GM23338 (cell line): ENCODE data around the gene KRT32. TPM values are rescaled to one million over a fixed set of nuclear protein-coding genes. Genes with fewer than 3 reads are reported as not detected.

Experiments
- ATAC-seq: fragments of 200-7000 bp; cut with Tn5 transposase; 3 replicates; pipeline ENCODE4 v1.9.1; 2020
- DNase-seq: peaks from one replicate; pipeline ENCODE4 v3.0.0-alpha.2; 2015; ENCODE audit warnings: low spot score
- H2AFZ ChIP-seq: fragments of 200-600 bp; sonication (generic); 2 replicates; pipeline ENCODE4 v1.8.0; 2016; ENCODE audit warnings: antibody characterized with exemption, mild to moderate bottlenecking, moderate library complexity
- H3F3A ChIP-seq: fragments of 200-600 bp; sonication (generic); replicated peaks from 2 replicates; pipeline ENCODE4 v1.8.0; 2017; ENCODE audit warnings: antibody characterized with exemption, mixed run types, low read depth
- H3K27ac ChIP-seq: fragments of 200-600 bp; sonication (generic); 2 replicates; pipeline ENCODE4 v1.6.1; 2016; ENCODE audit warnings: low read depth
- H3K27me3 ChIP-seq: fragments of 200-600 bp; sonication (generic); 2 replicates; pipeline ENCODE4 v1.8.0; 2016; ENCODE audit warnings: mild to moderate bottlenecking, mixed run types, moderate library complexity; ENCODE audit not compliant: insufficient read depth
- H3K36me3 ChIP-seq: fragments of 200-600 bp; sonication (generic); 2 replicates; pipeline ENCODE4 v1.8.0; 2016; ENCODE audit warnings: mild to moderate bottlenecking; ENCODE audit not compliant: insufficient read depth
- H3K4me1 ChIP-seq: fragments of 200-600 bp; sonication (generic); 2 replicates; pipeline ENCODE4 v1.8.0; 2016; ENCODE audit warnings: mild to moderate bottlenecking, moderate library complexity; ENCODE audit not compliant: insufficient read depth
- H3K4me2 ChIP-seq: fragments of 200-600 bp; sonication (generic); 2 replicates; pipeline ENCODE4 v1.7.1; 2017; ENCODE audit warnings: mixed run types
- H3K4me3 ChIP-seq: fragments of 200-600 bp; sonication (generic); 2 replicates; pipeline ENCODE4 v1.6.1; 2016; ENCODE audit warnings: mixed run types
- H3K79me2 ChIP-seq: fragments of 200-600 bp; sonication (generic); replicated peaks from 2 replicates; pipeline ENCODE4 v1.8.0; 2017; ENCODE audit warnings: mild to moderate bottlenecking; ENCODE audit not compliant: insufficient read depth
- H3K9me2 ChIP-seq: fragments of 200-600 bp; sonication (generic); 2 replicates; pipeline ENCODE4 v1.8.0; 2017; ENCODE audit not compliant: insufficient read depth
- H4K20me1 ChIP-seq: fragments of 200-600 bp; sonication (generic); replicated peaks from 2 replicates; pipeline ENCODE4 v1.8.0; 2017; ENCODE audit warnings: mild to moderate bottlenecking; ENCODE audit not compliant: insufficient read depth
- H3K27ac Mint-ChIP-seq: 2 replicates; pipeline ENCODE4 v1.8.0; 2020; ENCODE audit warnings: inconsistent platforms, mild to moderate bottlenecking, moderate library complexity, mixed read lengths
- H3K27me3 Mint-ChIP-seq: 3 replicates; pipeline ENCODE4 v1.8.0; 2022; ENCODE audit warnings: low read depth, mild to moderate bottlenecking, moderate library complexity, mixed read lengths, inconsistent platforms; ENCODE audit not compliant: insufficient read depth, poor library complexity
- H3K36me3 Mint-ChIP-seq: 3 replicates; pipeline ENCODE4 v1.8.0; 2021; ENCODE audit warnings: low read depth, mild to moderate bottlenecking, inconsistent platforms, moderate library complexity, mixed read lengths
- H3K4me1 Mint-ChIP-seq: 3 replicates; pipeline ENCODE4 v1.8.0; 2020; ENCODE audit warnings: mild to moderate bottlenecking, inconsistent platforms, mixed read lengths
- H3K4me3 Mint-ChIP-seq: 3 replicates; pipeline ENCODE4 v1.8.0; 2021; ENCODE audit warnings: moderate library complexity, mild to moderate bottlenecking, inconsistent platforms, mixed read lengths
- H3K9me3 Mint-ChIP-seq: 3 replicates; pipeline ENCODE4 v1.8.0; 2020; ENCODE audit warnings: moderate library complexity, mild to moderate bottlenecking, inconsistent platforms, mixed read lengths
- CREB1 ChIP-seq: fragments of 250-450 bp; sonication (Bioruptor Pico); IDR thresholded peaks from 2 replicates; pipeline ENCODE4 v1.5.0; 2020; ENCODE audit warnings: low read depth, mild to moderate bottlenecking, moderate library complexity
- ETS1 ChIP-seq: IDR thresholded peaks from 2 replicates; pipeline ENCODE4 v1.6.1; 2016; ENCODE audit warnings: antibody characterized with exemption
- EZH2 ChIP-seq: fragments of 200-600 bp; sonication (generic); IDR thresholded peaks from one replicate; pipeline ENCODE4 v1.8.0; 2017; ENCODE audit warnings: antibody characterized with exemption, mild to moderate bottlenecking, low read depth; ENCODE audit not compliant: unreplicated experiment
- EZH2phosphoT487 ChIP-seq: fragments of 200-600 bp; sonication (generic); IDR thresholded peaks from one replicate; pipeline ENCODE4 v1.8.1; 2018; ENCODE audit warnings: antibody characterized with exemption; ENCODE audit not compliant: unreplicated experiment
- JUNB ChIP-seq: IDR thresholded peaks from one replicate; pipeline ENCODE4 v1.6.1; 2016; ENCODE audit warnings: antibody characterized with exemption; ENCODE audit not compliant: unreplicated experiment
- POLR2AphosphoS5 ChIP-seq: IDR thresholded peaks from 2 replicates; pipeline ENCODE4 v1.6.1; 2016; ENCODE audit warnings: antibody characterized with exemption, low read depth
- STAT1 ChIP-seq: IDR thresholded peaks from one replicate; pipeline ENCODE4 v1.6.1; 2016; ENCODE audit warnings: antibody characterized with exemption; ENCODE audit not compliant: unreplicated experiment
- ZNF114 ChIP-seq: fragments of 250-450 bp; sonication (Bioruptor Pico); IDR thresholded peaks from 2 replicates; pipeline ENCODE4 v1.5.0; 2020; ENCODE audit warnings: mild to moderate bottlenecking, moderate library complexity
- ZNF331 ChIP-seq: fragments of 250-450 bp; sonication (Bioruptor Pico); IDR thresholded peaks from 2 replicates; pipeline ENCODE4 v1.5.0; 2020; ENCODE audit warnings: low read depth, mild to moderate bottlenecking, moderate library complexity
- polyA plus RNA-seq: library from polyadenylated mRNA; unstranded; fragments of >200 nt; fragmentation: Nextera tagmentation; extraction: Ambion mirVana; gene quantifications from 2 replicates; pipeline ENCODE4 v1.2.1, GENCODE V29; 2016
- total RNA-seq: library from RNA; depleted of rRNA; stranded (reverse); fragments of >200 nt; shearing (Covaris generic); gene quantifications from 2 replicates; pipeline ENCODE4 v1.2.3, GENCODE V29; 2014
- TF ChIP-seq, protein P1 (sequence below): IDR thresholded peaks from one replicate; pipeline ENCODE4 v1.6.1; 2018; ENCODE audit warnings: antibody characterized with exemption; ENCODE audit not compliant: unreplicated experiment
- TF ChIP-seq, protein P2 (sequence below), 2 experiments: fragments of 200-600 bp in 1 of 2; sonication (generic) in 1 of 2; conservative IDR thresholded peaks; 2 replicates each; pipeline versions ENCODE4 v1.5.1 to v1.6.1; 2016 to 2017; ENCODE audit warnings: antibody characterized with exemption in 2 of 2, low read depth in 2 of 2, mild to moderate bottlenecking in 2 of 2, moderate library complexity in 1 of 2
- TF ChIP-seq, protein P3 (sequence below): fragments of 250-450 bp; sonication (Bioruptor Pico); IDR thresholded peaks from 2 replicates; pipeline ENCODE4 v1.5.0; 2020; ENCODE audit warnings: mild to moderate bottlenecking, moderate library complexity

Gene KRT32
- total and polyA plus RNA-seq, 2 experiments from 2014 or later = not detected

DNA sequence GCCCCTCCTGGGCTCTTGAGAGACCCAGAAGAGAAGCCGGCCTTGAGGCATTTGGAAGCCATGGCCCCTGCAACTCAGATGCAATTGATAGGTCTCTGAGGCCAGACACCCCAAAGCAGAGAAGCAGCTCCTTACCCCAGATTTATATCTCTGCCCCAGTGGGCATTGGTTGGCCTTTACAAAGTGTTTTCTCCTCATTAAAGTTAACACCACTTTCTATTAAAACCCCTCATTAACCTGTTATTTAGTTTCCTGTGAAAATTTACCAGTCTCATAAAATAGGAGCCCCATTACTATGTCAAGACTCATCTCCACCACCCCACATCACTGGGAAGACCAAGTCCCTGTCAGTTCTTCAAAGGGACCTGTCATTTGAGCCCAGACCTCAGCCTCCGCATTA lies 13.8 kb upstream of the KRT32 start, which contains the start of gene KRT35 (continued):
- TF ChIP-seq, protein P1, sequence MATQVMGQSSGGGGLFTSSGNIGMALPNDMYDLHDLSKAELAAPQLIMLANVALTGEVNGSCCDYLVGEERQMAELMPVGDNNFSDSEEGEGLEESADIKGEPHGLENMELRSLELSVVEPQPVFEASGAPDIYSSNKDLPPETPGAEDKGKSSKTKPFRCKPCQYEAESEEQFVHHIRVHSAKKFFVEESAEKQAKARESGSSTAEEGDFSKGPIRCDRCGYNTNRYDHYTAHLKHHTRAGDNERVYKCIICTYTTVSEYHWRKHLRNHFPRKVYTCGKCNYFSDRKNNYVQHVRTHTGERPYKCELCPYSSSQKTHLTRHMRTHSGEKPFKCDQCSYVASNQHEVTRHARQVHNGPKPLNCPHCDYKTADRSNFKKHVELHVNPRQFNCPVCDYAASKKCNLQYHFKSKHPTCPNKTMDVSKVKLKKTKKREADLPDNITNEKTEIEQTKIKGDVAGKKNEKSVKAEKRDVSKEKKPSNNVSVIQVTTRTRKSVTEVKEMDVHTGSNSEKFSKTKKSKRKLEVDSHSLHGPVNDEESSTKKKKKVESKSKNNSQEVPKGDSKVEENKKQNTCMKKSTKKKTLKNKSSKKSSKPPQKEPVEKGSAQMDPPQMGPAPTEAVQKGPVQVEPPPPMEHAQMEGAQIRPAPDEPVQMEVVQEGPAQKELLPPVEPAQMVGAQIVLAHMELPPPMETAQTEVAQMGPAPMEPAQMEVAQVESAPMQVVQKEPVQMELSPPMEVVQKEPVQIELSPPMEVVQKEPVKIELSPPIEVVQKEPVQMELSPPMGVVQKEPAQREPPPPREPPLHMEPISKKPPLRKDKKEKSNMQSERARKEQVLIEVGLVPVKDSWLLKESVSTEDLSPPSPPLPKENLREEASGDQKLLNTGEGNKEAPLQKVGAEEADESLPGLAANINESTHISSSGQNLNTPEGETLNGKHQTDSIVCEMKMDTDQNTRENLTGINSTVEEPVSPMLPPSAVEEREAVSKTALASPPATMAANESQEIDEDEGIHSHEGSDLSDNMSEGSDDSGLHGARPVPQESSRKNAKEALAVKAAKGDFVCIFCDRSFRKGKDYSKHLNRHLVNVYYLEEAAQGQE = no peak
- TF ChIP-seq CREB1 (CRISPR knock-in tag) (no peak), EZH2phosphoT487 (no peak), POLR2AphosphoS5 (no peak), ETS1 (no peak), EZH2 (no peak), ZNF114 (CRISPR knock-in tag) (no peak), ZNF331 (CRISPR knock-in tag) (no peak)

GRCh38 chr17:41480581-41480980 lies 13.4 kb upstream of the KRT32 start:
- H3K27me3 Mint-ChIP-seq = peaks cover 14% of the 10 kb centered on the region
- H3F3A ChIP-seq = no peaks in the 10 kb centered on the region
- H3K4me3 Mint-ChIP-seq = no peak overlapping the region
- no peaks in the 10 kb centered on the region for H3K4me1 ChIP-seq
- DNase-seq = no peak
- H3K36me3 ChIP-seq = no peaks in the 10 kb centered on the region
- ATAC-seq = no peak
- no peaks in the 10 kb centered on the region for H3K27me3 ChIP-seq
- H3K9me2 ChIP-seq = no peaks in the 10 kb centered on the region; the same call in 1 of the 2 replicates
- no peaks in the 10 kb centered on the region for H3K4me1 Mint-ChIP-seq
- no peaks in the 10 kb centered on the region for H3K79me2 ChIP-seq
- no peaks in the 10 kb centered on the region for H3K9me3 Mint-ChIP-seq
- H3K36me3 Mint-ChIP-seq = no peaks in the 10 kb centered on the region
- H2AFZ ChIP-seq = no peak overlapping the region
- H3K27ac Mint-ChIP-seq = no peak overlapping the region
- H3K27ac ChIP-seq = no peak overlapping the region
- H3K4me2 ChIP-seq = no peak overlapping the region
- H3K4me3 ChIP-seq = no peak overlapping the region
- no peaks in the 10 kb centered on the region for H4K20me1 ChIP-seq
- TF ChIP-seq JUNB (no peak), CREB1 (CRISPR knock-in tag) (no peak), EZH2 (no peak), ZNF114 (CRISPR knock-in tag) (no peak), POLR2AphosphoS5 (no peak), STAT1 (no peak)
- TF ChIP-seq, protein P2, sequence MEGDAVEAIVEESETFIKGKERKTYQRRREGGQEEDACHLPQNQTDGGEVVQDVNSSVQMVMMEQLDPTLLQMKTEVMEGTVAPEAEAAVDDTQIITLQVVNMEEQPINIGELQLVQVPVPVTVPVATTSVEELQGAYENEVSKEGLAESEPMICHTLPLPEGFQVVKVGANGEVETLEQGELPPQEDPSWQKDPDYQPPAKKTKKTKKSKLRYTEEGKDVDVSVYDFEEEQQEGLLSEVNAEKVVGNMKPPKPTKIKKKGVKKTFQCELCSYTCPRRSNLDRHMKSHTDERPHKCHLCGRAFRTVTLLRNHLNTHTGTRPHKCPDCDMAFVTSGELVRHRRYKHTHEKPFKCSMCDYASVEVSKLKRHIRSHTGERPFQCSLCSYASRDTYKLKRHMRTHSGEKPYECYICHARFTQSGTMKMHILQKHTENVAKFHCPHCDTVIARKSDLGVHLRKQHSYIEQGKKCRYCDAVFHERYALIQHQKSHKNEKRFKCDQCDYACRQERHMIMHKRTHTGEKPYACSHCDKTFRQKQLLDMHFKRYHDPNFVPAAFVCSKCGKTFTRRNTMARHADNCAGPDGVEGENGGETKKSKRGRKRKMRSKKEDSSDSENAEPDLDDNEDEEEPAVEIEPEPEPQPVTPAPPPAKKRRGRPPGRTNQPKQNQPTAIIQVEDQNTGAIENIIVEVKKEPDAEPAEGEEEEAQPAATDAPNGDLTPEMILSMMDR (conservative IDR thresholded peaks at IDR 0.05; ENCODE audit: low read depth in 2 of 2) = no peak
- TF ChIP-seq, protein P3, sequence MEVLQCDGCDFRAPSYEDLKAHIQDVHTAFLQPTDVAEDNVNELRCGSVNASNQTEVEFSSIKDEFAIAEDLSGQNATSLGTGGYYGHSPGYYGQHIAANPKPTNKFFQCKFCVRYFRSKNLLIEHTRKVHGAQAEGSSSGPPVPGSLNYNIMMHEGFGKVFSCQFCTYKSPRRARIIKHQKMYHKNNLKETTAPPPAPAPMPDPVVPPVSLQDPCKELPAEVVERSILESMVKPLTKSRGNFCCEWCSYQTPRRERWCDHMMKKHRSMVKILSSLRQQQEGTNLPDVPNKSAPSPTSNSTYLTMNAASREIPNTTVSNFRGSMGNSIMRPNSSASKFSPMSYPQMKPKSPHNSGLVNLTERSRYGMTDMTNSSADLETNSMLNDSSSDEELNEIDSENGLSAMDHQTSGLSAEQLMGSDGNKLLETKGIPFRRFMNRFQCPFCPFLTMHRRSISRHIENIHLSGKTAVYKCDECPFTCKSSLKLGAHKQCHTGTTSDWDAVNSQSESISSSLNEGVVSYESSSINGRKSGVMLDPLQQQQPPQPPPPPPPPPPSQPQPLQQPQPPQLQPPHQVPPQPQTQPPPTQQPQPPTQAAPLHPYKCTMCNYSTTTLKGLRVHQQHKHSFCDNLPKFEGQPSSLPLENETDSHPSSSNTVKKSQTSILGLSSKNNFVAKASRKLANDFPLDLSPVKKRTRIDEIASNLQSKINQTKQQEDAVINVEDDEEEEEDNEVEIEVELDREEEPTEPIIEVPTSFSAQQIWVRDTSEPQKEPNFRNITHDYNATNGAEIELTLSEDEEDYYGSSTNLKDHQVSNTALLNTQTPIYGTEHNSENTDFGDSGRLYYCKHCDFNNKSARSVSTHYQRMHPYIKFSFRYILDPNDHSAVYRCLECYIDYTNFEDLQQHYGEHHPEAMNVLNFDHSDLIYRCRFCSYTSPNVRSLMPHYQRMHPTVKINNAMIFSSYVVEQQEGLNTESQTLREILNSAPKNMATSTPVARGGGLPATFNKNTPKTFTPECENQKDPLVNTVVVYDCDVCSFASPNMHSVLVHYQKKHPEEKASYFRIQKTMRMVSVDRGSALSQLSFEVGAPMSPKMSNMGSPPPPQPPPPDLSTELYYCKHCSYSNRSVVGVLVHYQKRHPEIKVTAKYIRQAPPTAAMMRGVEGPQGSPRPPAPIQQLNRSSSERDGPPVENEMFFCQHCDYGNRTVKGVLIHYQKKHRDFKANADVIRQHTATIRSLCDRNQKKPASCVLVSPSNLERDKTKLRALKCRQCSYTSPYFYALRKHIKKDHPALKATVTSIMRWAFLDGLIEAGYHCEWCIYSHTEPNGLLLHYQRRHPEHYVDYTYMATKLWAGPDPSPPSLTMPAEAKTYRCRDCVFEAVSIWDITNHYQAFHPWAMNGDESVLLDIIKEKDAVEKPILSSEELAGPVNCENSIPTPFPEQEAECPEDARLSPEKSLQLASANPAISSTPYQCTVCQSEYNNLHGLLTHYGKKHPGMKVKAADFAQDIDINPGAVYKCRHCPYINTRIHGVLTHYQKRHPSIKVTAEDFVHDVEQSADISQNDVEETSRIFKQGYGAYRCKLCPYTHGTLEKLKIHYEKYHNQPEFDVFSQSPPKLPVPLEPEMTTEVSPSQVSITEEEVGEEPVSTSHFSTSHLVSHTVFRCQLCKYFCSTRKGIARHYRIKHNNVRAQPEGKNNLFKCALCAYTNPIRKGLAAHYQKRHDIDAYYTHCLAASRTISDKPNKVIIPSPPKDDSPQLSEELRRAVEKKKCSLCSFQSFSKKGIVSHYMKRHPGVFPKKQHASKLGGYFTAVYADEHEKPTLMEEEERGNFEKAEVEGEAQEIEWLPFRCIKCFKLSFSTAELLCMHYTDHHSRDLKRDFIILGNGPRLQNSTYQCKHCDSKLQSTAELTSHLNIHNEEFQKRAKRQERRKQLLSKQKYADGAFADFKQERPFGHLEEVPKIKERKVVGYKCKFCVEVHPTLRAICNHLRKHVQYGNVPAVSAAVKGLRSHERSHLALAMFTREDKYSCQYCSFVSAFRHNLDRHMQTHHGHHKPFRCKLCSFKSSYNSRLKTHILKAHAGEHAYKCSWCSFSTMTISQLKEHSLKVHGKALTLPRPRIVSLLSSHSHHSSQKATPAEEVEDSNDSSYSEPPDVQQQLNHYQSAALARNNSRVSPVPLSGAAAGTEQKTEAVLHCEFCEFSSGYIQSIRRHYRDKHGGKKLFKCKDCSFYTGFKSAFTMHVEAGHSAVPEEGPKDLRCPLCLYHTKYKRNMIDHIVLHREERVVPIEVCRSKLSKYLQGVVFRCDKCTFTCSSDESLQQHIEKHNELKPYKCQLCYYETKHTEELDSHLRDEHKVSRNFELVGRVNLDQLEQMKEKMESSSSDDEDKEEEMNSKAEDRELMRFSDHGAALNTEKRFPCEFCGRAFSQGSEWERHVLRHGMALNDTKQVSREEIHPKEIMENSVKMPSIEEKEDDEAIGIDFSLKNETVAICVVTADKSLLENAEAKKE (CRISPR knock-in tag) = no peak
